Fibroblast of pulmonary artery (primary cell): Measurements from ENCODE around the gene ZDHHC17.

Experiments used
- DNase-seq: peaks from one replicate; pipeline ENCODE4 v3.0.0-alpha.2; 2010; ENCODE audit warnings: low read depth
- H3K4me3 ChIP-seq: replicated peaks from 2 replicates; pipeline ENCODE4 v1.5.1; 2011; ENCODE audit warnings: low read depth, mild to moderate bottlenecking, control low read depth, low read length, moderate library complexity
- TF ChIP-seq, protein P1 (sequence below): IDR thresholded peaks from 2 replicates; pipeline ENCODE4 v1.5.1; 2011; ENCODE audit warnings: mild to moderate bottlenecking, control low read depth, low read length, inconsistent platforms; ENCODE audit errors: missing control alignments

ZDHHC17 gene

GRCh38 chr12:76890151-76891143 is 126.5 kb downstream of the ZDHHC17 start:
- H3K4me3 ChIP-seq: no peak overlapping the region
- no peak for DNase-seq
- TF ChIP-seq, protein P1, sequence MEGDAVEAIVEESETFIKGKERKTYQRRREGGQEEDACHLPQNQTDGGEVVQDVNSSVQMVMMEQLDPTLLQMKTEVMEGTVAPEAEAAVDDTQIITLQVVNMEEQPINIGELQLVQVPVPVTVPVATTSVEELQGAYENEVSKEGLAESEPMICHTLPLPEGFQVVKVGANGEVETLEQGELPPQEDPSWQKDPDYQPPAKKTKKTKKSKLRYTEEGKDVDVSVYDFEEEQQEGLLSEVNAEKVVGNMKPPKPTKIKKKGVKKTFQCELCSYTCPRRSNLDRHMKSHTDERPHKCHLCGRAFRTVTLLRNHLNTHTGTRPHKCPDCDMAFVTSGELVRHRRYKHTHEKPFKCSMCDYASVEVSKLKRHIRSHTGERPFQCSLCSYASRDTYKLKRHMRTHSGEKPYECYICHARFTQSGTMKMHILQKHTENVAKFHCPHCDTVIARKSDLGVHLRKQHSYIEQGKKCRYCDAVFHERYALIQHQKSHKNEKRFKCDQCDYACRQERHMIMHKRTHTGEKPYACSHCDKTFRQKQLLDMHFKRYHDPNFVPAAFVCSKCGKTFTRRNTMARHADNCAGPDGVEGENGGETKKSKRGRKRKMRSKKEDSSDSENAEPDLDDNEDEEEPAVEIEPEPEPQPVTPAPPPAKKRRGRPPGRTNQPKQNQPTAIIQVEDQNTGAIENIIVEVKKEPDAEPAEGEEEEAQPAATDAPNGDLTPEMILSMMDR: no peak

DNA sequence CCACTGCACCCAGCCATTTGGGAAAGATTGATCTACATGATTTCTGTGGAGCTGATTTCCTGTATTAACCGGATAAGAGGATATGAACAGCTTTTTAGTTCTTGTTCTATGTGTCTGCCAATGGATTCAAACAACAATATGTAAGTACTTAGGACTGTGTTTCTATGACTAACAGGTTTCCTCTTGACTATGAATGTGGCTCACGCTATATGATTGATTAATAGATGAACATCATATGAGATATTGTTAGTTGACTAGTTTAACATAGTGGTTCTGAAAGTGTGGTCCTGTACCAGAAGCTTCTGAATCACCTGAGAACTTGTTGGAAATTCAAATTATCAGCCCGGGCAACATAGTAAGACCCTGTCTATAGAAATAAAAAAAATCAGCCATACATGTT is 127.7 kb downstream of the ZDHHC17 start:
- no peak overlapping the region for H3K4me3 ChIP-seq
- TF ChIP-seq, protein P1: no peak
- no peak for DNase-seq

- DNase-seq: no peak
- TF ChIP-seq, protein P1: no peak
- H3K4me3 ChIP-seq: no peak overlapping the region
Measured at GRCh38 chr12:76895796-76896195, 131.9 kb downstream of the ZDHHC17 start.

- no peak overlapping the region for H3K4me3 ChIP-seq
- TF ChIP-seq, protein P1: no peak
- no peak for DNase-seq
Measured at GRCh38 chr12:76896274-76896673, 132.4 kb downstream of the ZDHHC17 start.

GRCh38 chr12:76898442-76898841 is 134.5 kb downstream of the ZDHHC17 start:
- no peak for DNase-seq
- no peak overlapping the region for H3K4me3 ChIP-seq
- TF ChIP-seq, protein P1: no peak

GRCh38 chr12:76899522-76899921 is 135.6 kb downstream of the ZDHHC17 start:
- DNase-seq: no peak
- TF ChIP-seq, protein P1: no peak
- H3K4me3 ChIP-seq: no peak overlapping the region
